ENCODE measurements around the gene MAVS.

DNA sequence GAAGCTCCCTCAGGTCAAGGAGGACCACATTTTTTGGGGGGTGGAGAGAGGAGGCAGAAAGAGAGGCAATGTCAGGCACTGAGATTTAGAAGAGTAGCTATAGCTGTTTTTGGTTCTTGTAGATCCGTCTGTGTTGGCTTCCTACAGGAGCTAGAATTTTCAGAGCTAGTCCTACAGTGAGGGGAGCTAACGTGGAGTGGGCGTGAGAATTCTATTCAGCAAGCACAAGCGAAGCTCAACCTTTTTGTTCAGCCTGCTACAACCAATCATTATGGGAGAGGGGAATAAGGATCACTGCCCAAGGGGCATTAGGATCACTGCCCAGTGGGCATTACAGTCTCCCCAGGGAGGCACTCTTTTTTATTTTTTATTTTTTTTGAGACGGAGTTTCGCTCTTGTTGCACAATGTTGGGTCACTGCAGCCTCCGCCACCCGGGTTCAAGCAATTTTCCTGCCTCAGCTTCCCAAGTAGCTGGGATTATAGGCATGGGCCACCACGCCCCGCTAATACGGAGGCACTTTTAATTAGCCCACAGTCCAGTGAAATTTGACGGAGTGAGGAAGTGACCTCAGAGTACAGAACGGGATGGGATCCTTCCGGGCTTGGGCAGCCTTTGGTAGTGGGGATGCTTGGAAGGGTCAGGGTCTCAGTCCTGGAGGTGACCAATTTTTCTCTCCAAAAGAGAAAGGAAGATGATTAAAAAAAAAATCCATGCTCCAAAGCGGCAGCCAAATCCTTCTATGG, 41.4 kb downstream of the MAVS start:
- TF ChIP-seq, protein P1, sequence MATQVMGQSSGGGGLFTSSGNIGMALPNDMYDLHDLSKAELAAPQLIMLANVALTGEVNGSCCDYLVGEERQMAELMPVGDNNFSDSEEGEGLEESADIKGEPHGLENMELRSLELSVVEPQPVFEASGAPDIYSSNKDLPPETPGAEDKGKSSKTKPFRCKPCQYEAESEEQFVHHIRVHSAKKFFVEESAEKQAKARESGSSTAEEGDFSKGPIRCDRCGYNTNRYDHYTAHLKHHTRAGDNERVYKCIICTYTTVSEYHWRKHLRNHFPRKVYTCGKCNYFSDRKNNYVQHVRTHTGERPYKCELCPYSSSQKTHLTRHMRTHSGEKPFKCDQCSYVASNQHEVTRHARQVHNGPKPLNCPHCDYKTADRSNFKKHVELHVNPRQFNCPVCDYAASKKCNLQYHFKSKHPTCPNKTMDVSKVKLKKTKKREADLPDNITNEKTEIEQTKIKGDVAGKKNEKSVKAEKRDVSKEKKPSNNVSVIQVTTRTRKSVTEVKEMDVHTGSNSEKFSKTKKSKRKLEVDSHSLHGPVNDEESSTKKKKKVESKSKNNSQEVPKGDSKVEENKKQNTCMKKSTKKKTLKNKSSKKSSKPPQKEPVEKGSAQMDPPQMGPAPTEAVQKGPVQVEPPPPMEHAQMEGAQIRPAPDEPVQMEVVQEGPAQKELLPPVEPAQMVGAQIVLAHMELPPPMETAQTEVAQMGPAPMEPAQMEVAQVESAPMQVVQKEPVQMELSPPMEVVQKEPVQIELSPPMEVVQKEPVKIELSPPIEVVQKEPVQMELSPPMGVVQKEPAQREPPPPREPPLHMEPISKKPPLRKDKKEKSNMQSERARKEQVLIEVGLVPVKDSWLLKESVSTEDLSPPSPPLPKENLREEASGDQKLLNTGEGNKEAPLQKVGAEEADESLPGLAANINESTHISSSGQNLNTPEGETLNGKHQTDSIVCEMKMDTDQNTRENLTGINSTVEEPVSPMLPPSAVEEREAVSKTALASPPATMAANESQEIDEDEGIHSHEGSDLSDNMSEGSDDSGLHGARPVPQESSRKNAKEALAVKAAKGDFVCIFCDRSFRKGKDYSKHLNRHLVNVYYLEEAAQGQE (IDR thresholded peaks at IDR 0.05; ENCODE audit: insufficient replicate concordance, low read depth): no peak
- TF ChIP-seq, protein P2, sequence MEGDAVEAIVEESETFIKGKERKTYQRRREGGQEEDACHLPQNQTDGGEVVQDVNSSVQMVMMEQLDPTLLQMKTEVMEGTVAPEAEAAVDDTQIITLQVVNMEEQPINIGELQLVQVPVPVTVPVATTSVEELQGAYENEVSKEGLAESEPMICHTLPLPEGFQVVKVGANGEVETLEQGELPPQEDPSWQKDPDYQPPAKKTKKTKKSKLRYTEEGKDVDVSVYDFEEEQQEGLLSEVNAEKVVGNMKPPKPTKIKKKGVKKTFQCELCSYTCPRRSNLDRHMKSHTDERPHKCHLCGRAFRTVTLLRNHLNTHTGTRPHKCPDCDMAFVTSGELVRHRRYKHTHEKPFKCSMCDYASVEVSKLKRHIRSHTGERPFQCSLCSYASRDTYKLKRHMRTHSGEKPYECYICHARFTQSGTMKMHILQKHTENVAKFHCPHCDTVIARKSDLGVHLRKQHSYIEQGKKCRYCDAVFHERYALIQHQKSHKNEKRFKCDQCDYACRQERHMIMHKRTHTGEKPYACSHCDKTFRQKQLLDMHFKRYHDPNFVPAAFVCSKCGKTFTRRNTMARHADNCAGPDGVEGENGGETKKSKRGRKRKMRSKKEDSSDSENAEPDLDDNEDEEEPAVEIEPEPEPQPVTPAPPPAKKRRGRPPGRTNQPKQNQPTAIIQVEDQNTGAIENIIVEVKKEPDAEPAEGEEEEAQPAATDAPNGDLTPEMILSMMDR (IDR thresholded peaks at IDR 0.05; ENCODE audit: insufficient read depth, low read length): no peak
- TF ChIP-seq POLR2AphosphoS5 (IDR thresholded peaks at IDR 0.05; ENCODE audit: low read depth) (no peak), SPI1 (IDR thresholded peaks at IDR 0.05; ENCODE audit: borderline replicate concordance, low read depth) (peak; percentile 34; the same call in 1 of the 2 replicates), GABPA (IDR thresholded peaks at IDR 0.05; ENCODE audit: low read depth) (no peak)
